T-helper 22 cell (primary cell): ENCODE data around the gene MLX.
A peak's percentile ranks its signal among the peaks of the same experiment; 100 is the strongest.
"Not testable (repeated sequence)": the region's sequence is repeated elsewhere in the genome, so short reads cannot be mapped to it uniquely, and the experiment has no call there.

Experiments used
- DNase-seq: peaks from one replicate; pipeline ENCODE4 v3.0.0-alpha.2; 2020; ENCODE audit warnings: low read depth

The MLX gene

GRCh38 chr17:42579794-42580551, 13.1 kb downstream of the MLX start:
- DNase-seq, result no peak

DNA sequence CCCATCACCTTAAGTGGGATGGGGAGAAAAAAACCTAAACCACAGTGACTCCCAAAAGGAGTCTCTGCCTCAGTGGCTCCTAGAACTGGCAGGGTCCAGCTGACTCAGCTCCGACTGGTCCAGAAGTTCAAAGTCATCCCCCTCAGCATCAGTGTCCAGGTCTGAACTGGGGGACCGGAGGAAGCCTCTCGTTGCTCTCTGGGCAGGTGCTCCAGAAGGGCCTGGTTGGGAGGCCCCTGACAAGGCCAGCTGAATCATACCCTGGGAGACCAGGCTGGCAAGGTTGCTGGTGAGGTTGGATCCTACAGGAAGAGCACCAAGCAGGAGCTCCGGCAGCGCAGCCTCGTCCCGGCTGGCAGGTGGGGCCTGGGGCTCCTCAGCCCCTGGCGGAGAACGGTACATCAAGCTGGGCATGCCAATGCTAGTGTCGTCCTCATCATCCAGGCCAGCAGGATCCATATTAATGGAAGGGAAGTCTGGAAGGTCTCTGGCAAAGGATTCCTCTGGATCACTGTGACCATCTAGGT, 14.9 kb downstream of the MLX start:
- no peak for DNase-seq

- no peak for DNase-seq
Observed at GRCh38 chr17:42584880-42585279, 18.0 kb downstream of the MLX start.

DNA sequence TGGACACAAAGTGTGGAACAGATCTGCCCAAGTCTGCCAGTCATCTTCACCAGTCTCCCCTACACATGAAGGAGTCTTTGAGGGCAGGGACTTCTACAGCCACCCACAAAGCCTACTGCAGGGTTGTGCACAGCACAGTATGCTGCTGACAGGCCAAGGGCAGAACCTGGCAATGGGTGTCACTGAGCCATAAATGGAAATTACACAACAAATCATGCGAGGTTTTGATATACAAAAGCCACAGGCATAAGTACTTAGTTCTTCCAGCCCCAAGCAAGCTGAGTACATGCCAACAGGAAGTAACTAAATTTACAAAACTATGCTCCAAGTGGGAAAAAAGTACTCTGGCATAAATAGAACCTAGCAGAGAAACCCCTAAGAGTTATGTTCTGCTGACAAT, 18.5 kb downstream of the MLX start:
- no peak for DNase-seq

DNA sequence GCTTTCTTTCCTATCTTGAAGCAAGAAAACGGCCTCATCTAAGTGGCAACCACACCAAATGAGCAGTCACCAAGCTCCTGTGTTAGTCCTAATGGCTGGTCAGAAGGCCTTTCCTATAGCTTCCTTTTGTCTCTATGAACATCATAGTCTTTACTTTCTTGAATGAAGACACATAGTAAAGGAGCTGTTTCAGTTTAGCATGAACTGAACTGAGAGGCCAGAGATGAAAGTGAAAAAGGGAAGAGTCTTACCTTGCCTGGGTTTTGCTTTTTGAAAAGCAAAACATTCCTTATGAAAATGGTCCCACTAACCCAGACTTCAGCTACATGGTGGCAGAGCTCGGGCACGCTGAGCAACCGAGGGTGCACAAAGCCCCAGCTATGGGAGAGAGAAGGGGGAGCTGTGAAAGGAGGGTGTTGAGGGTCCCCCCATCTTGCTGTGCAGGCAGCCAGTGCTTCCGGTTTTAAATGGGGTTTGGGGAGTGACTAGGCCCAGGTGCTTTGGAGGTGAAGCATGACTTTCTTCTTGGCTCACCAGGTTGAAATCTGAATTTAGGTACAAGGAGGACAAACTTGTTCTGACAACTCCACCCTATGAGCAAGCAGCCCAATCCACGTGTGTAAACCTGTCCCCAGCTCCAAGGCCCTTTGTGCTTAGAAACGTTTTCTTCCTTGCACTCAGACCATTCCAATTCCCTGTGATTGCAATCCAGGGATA, 19.8 kb downstream of the MLX start:
- DNase-seq, result no peak

- no peak for DNase-seq
Observed at GRCh38 chr17:42590886-42591285, 24.0 kb downstream of the MLX start.

- no peak for DNase-seq
Observed at GRCh38 chr17:42591411-42591810, 24.5 kb downstream of the MLX start.

DNA sequence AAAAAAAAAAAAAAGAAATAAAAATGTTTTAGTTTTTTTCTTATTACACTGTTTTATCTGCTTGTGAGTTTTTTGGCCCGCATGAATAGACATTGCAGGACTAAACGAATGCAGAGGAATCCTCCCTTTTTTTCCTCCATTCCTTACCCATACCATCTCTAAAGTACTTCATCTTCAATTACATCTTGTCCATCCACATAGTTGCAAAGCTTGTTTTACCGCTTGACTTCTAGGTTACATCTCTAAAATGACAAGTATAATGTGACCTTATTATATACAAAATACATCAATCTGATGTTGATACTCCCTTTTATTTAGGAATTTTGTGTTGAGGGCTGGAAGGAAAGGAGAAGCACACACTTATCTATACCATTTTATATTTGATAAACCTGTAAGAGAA, 29.5 kb downstream of the MLX start:
- no peak for DNase-seq

DNA sequence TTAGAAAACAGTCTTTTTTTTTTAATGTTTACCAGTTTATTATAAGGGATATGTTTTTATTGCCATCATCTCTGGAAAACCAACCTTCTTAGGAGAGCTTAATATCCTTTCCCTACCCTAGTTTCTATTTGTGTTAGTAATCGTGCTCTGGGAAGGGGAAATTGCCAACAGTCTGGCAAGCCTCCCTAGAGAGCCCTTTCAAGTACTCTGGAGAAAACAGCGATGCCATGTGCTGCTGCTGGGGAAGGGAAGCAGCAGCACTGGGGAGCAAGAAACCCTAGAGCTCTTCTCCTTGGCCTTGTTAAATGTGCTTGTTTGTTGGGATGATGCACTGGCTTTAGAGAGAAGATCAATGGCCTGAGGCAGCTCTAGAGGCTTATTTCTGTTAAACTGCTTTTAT, 32.0 kb downstream of the MLX start:
- no peak for DNase-seq

- no peak for DNase-seq
Observed at GRCh38 chr17:42603318-42603717, 36.4 kb downstream of the MLX start.

DNA sequence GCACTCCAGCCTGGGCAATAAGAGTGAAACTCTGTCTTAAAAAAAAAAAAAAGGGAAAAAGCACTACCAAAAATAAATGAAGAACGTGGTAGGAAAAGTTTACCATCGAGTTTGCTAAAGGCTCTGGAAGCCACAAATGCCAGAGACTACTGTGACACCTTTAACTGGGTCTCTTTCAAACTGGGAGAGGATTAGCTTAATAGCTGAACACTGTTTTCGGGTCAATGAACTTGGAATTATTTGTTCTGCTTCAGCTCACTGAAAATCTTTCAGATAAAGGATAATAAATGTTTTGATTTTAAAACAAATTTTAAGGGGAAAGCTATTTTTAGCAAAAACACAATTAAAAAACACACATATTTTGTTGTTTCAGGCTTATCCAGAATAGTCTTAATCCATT, 40.9 kb downstream of the MLX start:
- DNase-seq, result no peak

DNA sequence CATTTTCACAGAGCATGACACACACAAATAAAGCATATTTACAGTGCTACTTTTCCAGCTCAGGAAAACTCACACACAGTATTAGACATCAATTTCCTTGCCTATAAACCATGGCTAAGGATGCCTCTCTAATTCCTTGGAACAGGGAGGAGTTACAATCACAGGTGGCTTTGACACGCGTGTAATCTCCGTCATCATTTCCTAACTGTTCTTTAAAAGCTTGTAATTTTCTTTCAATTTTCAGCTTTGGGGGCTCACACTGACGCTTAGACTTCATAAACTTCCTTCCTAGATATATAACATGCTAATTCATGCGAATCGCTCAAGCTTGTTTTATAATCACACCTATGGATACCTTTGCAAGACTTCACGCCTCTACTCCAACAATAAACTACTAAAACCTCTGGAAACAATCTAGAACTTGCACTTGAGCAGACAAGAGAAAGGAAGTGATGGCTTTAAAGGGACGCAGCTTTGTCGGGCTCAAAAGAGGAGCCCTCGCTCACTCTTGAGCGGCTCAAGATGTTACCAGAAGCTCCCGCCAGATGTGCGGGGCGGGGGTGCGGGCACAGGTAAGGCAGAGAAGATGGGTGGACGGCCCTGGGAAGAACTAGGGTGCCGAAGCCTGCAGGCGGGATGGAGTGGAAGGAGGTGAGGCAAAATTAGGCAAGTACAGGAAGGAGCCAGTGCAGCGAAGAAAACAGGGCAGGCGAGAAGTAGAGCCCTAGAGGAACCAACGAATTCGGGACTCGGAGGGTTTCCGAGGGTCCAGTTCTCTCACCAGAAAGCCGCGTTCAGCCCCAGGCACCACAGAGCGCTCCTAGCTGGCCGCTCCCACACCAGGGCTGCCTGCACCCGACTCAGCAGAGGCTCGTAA, 41.6 kb downstream of the MLX start:
- DNase-seq, result peak; percentile 1

- peak; percentile 98 for DNase-seq
Observed at GRCh38 chr17:42609182-42609813, 42.4 kb downstream of the MLX start, which contains the start of the genes RETREG3 and TUBG1. RETREG3 (minus strand) TSS chr17:42609374; CDS start chr17:42609324, 50 bp downstream. TUBG1 (plus strand) TSS chr17:42609683; CDS start chr17:42609738, 55 bp downstream.

DNA sequence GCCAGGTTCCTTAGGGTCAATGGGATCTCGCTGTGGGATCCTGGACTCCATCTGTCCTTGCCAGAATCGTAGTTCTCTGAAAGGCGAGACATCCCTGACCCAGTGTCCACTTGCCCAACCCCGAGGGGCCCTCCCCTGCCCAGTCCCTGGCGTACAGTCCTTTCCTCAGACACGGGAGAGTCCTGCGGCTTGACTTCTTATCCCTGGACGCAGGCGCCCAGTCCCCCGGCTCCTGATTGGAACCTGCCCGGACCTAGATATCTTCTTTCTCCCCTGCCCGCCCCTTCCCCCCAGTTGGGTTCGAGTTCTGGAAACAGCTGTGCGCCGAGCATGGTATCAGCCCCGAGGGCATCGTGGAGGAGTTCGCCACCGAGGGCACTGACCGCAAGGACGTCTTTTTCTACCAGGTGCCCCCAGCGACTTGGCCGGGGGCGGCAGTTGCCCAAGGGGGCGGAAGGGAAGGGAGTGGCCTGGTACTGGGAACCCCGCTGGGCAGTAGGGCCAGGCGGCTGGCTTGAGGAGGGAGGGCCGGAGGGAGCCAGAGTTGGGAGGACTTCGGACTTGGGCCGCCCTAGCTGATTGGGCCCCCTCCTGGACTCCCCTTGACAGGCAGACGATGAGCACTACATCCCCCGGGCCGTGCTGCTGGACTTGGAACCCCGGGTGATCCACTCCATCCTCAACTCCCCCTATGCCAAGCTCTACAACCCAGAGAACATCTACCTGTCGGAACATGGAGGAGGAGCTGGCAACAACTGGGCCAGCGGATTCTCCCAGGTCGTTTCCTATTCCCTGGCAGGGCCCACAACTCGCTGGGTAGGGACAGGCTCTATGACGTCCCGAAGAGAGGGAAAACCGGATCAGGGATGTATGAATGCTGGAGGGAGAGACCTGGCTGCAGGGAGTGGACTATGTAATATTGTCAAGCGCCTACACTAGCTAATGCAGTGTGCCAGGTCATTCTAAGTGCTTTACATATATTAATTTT, 43.2 kb downstream of the MLX start:
- DNase-seq, result not testable (repeated sequence)

GRCh38 chr17:42612013-42612412, 45.1 kb downstream of the MLX start:
- DNase-seq, result no peak

DNA sequence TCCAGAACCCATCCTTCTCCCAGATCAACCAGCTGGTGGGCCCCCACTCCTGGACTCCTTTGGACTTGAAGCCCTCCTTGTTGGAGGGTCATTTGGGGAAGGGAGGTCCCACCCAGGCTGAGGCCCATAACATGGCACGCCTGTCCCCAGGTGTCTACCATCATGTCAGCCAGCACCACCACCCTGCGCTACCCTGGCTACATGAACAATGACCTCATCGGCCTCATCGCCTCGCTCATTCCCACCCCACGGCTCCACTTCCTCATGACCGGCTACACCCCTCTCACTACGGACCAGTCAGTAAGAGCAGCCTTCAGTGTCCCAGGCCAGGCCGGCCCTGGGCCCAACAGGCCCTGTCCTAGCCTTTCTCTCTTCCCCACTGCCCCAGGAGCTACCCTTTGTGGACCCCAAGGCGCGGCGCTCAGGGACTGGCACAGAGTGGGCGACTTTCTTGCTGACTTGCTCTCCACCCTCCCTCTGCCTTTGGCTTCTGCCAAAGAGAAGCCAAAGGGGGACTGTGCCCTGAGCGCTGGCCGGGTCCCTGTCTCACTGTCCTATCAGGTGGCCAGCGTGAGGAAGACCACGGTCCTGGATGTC, 46.9 kb downstream of the MLX start:
- no peak for DNase-seq

- no peak for DNase-seq
Observed at GRCh38 chr17:42617956-42618431, 51.1 kb downstream of the MLX start.

- DNase-seq, result no peak
Observed at GRCh38 chr17:42618442-42619150, 51.7 kb downstream of the MLX start.

DNA sequence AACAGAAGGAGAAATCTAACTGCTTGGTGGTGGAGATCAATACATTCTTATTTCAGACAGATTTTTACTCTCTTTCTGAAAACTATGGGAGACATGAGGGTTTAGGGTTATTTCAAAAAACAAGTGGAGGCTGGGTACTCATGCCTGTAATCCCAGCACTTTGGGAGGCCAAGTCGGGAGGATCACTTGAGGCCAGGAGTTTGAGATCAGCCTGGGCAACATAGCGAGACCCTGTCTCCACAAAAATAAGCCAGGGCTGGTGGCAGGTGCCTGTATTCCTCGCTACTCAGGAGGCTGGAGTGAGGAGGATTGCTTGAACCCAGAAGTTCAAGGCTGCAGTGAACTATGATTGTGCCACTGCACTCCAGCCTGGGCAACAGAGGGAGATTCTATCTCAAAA, 55.1 kb downstream of the MLX start:
- DNase-seq, result not testable (repeated sequence)
